Thyroid gland (tissue), 4 donors: Measurements from ENCODE around the gene CLSTN2.

Experiments
- CTCF ChIP-seq, 6 experiments: fragments of 200-600 bp in 3 of 6; fragments of 450-650 bp in 3 of 6; sonication (generic) in 3 of 6; IDR thresholded peaks; one replicate each; pipeline ENCODE4 v1.5.1; 2016 to 2019; ENCODE audit warnings: antibody characterized with exemption in 6 of 6, mild to moderate bottlenecking in 2 of 6, inconsistent platforms in 1 of 6, moderate library complexity in 1 of 6
- POLR2A ChIP-seq, 2 donors: fragments of 450-650 bp; IDR thresholded peaks; one replicate each; pipeline ENCODE4 v1.6.1; 2017; ENCODE audit warnings: antibody characterized with exemption in 2 of 2, mild to moderate bottlenecking in 2 of 2, moderate library complexity in 1 of 2

GRCh38 chr3:139975594-139976365 lies 40.8 kb downstream of the CLSTN2 start:
- TF ChIP-seq CTCF (IDR thresholded peaks at IDR 0.05) (no peak), POLR2A (IDR thresholded peaks at IDR 0.05) (no peak)
